K562 (cell line): Measurements from ENCODE around the gene PHF12. TPM values are rescaled to one million over a fixed set of nuclear protein-coding genes. Genes with fewer than 3 reads are reported as not detected.
A peak's percentile ranks its signal among the peaks of the same experiment; 100 is the strongest.

ENCODE experiments used
- ATAC-seq: fragments of 200-7000 bp; cut with Tn5 transposase; 3 replicates; pipeline ENCODE4 v1.9.1; 2020; ENCODE audit warnings: moderate library complexity
- BruUV-seq: library from RNA; stranded (reverse); fragments of 400-500 nt; replicated peaks from 2 replicates; lab custom pipeline; 2021; lab: Mats Ljungman, UMichigan
- CTCF ChIA-PET: fragments of 300-600 bp; formaldehyde crosslinking; extraction: SDS; loops from one replicate; lab custom pipeline; 2021; ENCODE audit warnings: low intra/inter-chr PET ratio; lab: Yijun Ruan, JAX
- POLR2A ChIA-PET: fragments of 300-600, 350-650 bp; sonication (Branson Sonifier 250); formaldehyde crosslinking; extraction: SDS; loops from one replicate; lab custom pipeline; 2021; ENCODE audit warnings: antibody characterized with exemption, inconsistent platforms; lab: Yijun Ruan, JAX
- DNase-seq, 4 experiments: peaks; one replicate each; pipeline versions ENCODE4 v3.0.0 to v3.0.0-alpha.2; 2011 to 2018; ENCODE audit warnings: low spot score in 3 of 4, mixed read lengths in 3 of 4; ENCODE audit errors: extremely low read depth in 1 of 4
- FAIRE-seq: peaks from 2 replicates; lab custom pipeline; 2011; peaks lifted over from hg19 to GRCh38; lab: Jason Lieb, UNC
- H2AFZ ChIP-seq: 2 replicates; pipeline ENCODE4 v1.6.0; 2011; ENCODE audit warnings: low read depth, low read length, control low read depth, inconsistent platforms
- H3K27ac ChIP-seq: fragments of 200-600 bp; 3 replicates; pipeline ENCODE4 v1.8.0; 2011; ENCODE audit warnings: low read depth, mild to moderate bottlenecking, control low read depth, inconsistent platforms, low read length, moderate library complexity, mixed read lengths; ENCODE audit errors: extremely low read depth
- H3K27me3 ChIP-seq, 2 experiments: fragments of 300-600 bp in 1 of 2; 2 replicates in 1 of 2; 3 replicates in 1 of 2; pipeline versions ENCODE4 v1.6.0 to v1.8.0; 2011; ENCODE audit warnings: inconsistent platforms in 2 of 2, low read length in 2 of 2, mild to moderate bottlenecking in 1 of 2, mixed read lengths in 1 of 2, moderate library complexity in 1 of 2; ENCODE audit not compliant: control insufficient read depth in 2 of 2, insufficient read depth in 2 of 2
- H3K36me3 ChIP-seq: fragments of 300-600 bp; 3 replicates; pipeline ENCODE4 v1.8.0; 2011; ENCODE audit warnings: mild to moderate bottlenecking, low read length, inconsistent platforms; ENCODE audit not compliant: control insufficient read depth, insufficient read depth
- H3K4me1 ChIP-seq, 2 experiments: fragments of 200-600 bp in 1 of 2; replicated peaks in 1 of 2; 2 replicates in 1 of 2; 3 replicates in 1 of 2; pipeline versions ENCODE4 v1.5.1 to v1.8.0; 2011; ENCODE audit warnings: inconsistent platforms in 2 of 2, low read length in 2 of 2, mild to moderate bottlenecking in 1 of 2, mixed read lengths in 1 of 2, moderate library complexity in 1 of 2; ENCODE audit not compliant: control insufficient read depth in 2 of 2, insufficient read depth in 2 of 2
- H3K4me2 ChIP-seq: 2 replicates; pipeline ENCODE4 v1.6.1; 2011; ENCODE audit warnings: low read length, control low read depth, inconsistent platforms, mixed read lengths; ENCODE audit not compliant: insufficient read depth
- H3K4me3 ChIP-seq: fragments of 200-600 bp; sonication (generic), shearing (Covaris generic); 2 replicates; pipeline ENCODE4 v1.5.1; 2016; ENCODE audit warnings: control low read depth, inconsistent platforms
- H3K79me2 ChIP-seq: fragments of 200-600 bp; 3 replicates; pipeline ENCODE4 v1.8.0; 2011; ENCODE audit warnings: low read length, inconsistent platforms; ENCODE audit not compliant: control insufficient read depth, insufficient read depth
- H3K9ac ChIP-seq, 2 experiments: 2 replicates each; pipeline versions ENCODE4 v1.6.0 to v1.6.1; 2011; ENCODE audit warnings: low read depth in 2 of 2, low read length in 2 of 2, control low read depth in 1 of 2, inconsistent platforms in 1 of 2, mild to moderate bottlenecking in 1 of 2, mixed read lengths in 1 of 2; ENCODE audit not compliant: insufficient read depth in 1 of 2
- H3K9me1 ChIP-seq: one replicate; pipeline ENCODE4 v1.6.0; 2011; ENCODE audit warnings: inconsistent platforms, mild to moderate bottlenecking, low read length, moderate library complexity; ENCODE audit not compliant: control insufficient read depth, insufficient read depth
- H3K9me3 ChIP-seq: replicated peaks from 2 replicates; pipeline ENCODE4 v1.5.1; 2011; ENCODE audit warnings: low read depth, low read length, inconsistent platforms; ENCODE audit not compliant: control insufficient read depth, insufficient read depth
- H4K20me1 ChIP-seq: replicated peaks from 2 replicates; pipeline ENCODE4 v1.6.1; 2011; ENCODE audit warnings: low read length, inconsistent platforms, mixed read lengths; ENCODE audit not compliant: control insufficient read depth, insufficient read depth
- CBFA2T3 ChIP-seq: fragments of 450-650 bp; IDR thresholded peaks from 2 replicates; pipeline ENCODE4 v1.6.1; 2017
- CTBP1 ChIP-seq: fragments of 450-650 bp; IDR thresholded peaks from 2 replicates; pipeline ENCODE4 v1.6.1; 2016; ENCODE audit warnings: borderline replicate concordance
- DACH1 ChIP-seq: fragments of 450-650 bp; IDR thresholded peaks from 2 replicates; pipeline ENCODE4 v1.6.1; 2018; ENCODE audit not compliant: partially characterized antibody
- EP400 ChIP-seq: fragments of 450-650 bp; IDR thresholded peaks from 2 replicates; pipeline ENCODE4 v1.6.1; 2017; ENCODE audit warnings: antibody characterized with exemption, mild to moderate bottlenecking, moderate library complexity
- HCFC1 ChIP-seq: IDR thresholded peaks from 2 replicates; pipeline ENCODE4 v1.6.1; 2012; ENCODE audit warnings: low read depth, low read length, improper control_type of control experiment
- LEF1 ChIP-seq: fragments of 450-650 bp; IDR thresholded peaks from 2 replicates; pipeline ENCODE4 v1.6.1; 2016; ENCODE audit warnings: mild to moderate bottlenecking
- MAZ ChIP-seq, 2 experiments: fragments of 450-650 bp in 1 of 2; sonication (generic) in 1 of 2; formaldehyde crosslinking; IDR thresholded peaks in 1 of 2; conservative IDR thresholded peaks in 1 of 2; 2 replicates each; pipeline versions ENCODE4 v1.4.0 to v1.5.0; 2020; ENCODE audit warnings: mild to moderate bottlenecking in 1 of 2, missing genetic modification reagents in 1 of 2
- MCM2 ChIP-seq: fragments of 450-650 bp; IDR thresholded peaks from 2 replicates; pipeline ENCODE4 v1.6.1; 2017; ENCODE audit warnings: low read depth, mild to moderate bottlenecking
- MNT ChIP-seq, 2 experiments: fragments of 450-650 bp; conservative IDR thresholded peaks; 2 replicates each; pipeline ENCODE4 v1.6.1; 2017; ENCODE audit warnings: mild to moderate bottlenecking in 2 of 2, moderate library complexity in 2 of 2
- MYNN ChIP-seq, 2 experiments: sonication (generic); formaldehyde crosslinking in 1 of 2; IDR thresholded peaks; 2 replicates each; pipeline versions ENCODE4 v1.5.0 to v1.6.1; 2016 to 2020; ENCODE audit warnings: antibody characterized with exemption in 1 of 2, missing genetic modification reagents in 1 of 2
- SMARCA4 ChIP-seq: fragments of 450-650 bp; IDR thresholded peaks from 2 replicates; pipeline ENCODE4 v1.6.1; 2016
- SNIP1 ChIP-seq: fragments of 450-650 bp; IDR thresholded peaks from 2 replicates; pipeline ENCODE4 v1.7.1; 2017; ENCODE audit warnings: low read depth, mild to moderate bottlenecking
- SP1 ChIP-seq: sonication (generic); formaldehyde crosslinking; IDR thresholded peaks from 2 replicates; pipeline ENCODE4 v1.8.1; 2022; ENCODE audit warnings: mild to moderate bottlenecking, missing genetic modification reagents
- SRF ChIP-seq, 2 experiments: fragments of 250-450, 450-650 bp in 1 of 2; sonication (Bioruptor Pico) in 1 of 2; sonication (generic) in 1 of 2; formaldehyde crosslinking; IDR thresholded peaks; 2 replicates each; pipeline versions ENCODE4 v1.5.0 to v1.5.1; 2020 to 2022; ENCODE audit warnings: mild to moderate bottlenecking in 1 of 2, missing genetic modification reagents in 1 of 2
- TFAM ChIP-seq: fragments of 250-450 bp; sonication (Bioruptor Pico); conservative IDR thresholded peaks from 2 replicates; pipeline ENCODE4 v1.5.0; 2021; ENCODE audit warnings: mild to moderate bottlenecking, moderate library complexity
- TRIM24 ChIP-seq, 2 experiments: fragments of 450-650 bp; IDR thresholded peaks; 2 replicates each; pipeline ENCODE4 v1.6.1; 2016
- VEZF1 ChIP-seq: fragments of 200-800 bp; sonication (Bioruptor generic); IDR thresholded peaks from 2 replicates; pipeline ENCODE4 v1.6.1; 2017; ENCODE audit warnings: missing genetic modification characterization, missing compliant biosample characterization
- ZEB2 ChIP-seq: fragments of 450-650 bp; IDR thresholded peaks from 2 replicates; pipeline ENCODE4 v1.6.1; 2016
- ZNF347 ChIP-seq: fragments of 450-650 bp; formaldehyde crosslinking; IDR thresholded peaks from 2 replicates; pipeline ENCODE4 v1.4.0; 2020; ENCODE audit warnings: low read depth, mild to moderate bottlenecking, moderate library complexity
- ZNF589 ChIP-seq: fragments of 200-800 bp; sonication (Bioruptor generic); IDR thresholded peaks from 2 replicates; pipeline ENCODE4 v1.6.1; 2016; ENCODE audit warnings: low read depth, missing genetic modification characterization, missing compliant biosample characterization
- ZSCAN32 ChIP-seq: fragments of 450-650 bp; formaldehyde crosslinking; IDR thresholded peaks from 2 replicates; pipeline ENCODE4 v1.4.0; 2020; ENCODE audit warnings: mild to moderate bottlenecking, moderate library complexity
- WGBS: fragments of 100-300 bp; shearing (Covaris generic); methylation state at CpG from one replicate; pipeline ENCODE4 v1.1.6; 2016; ENCODE audit warnings: low coverage, mixed read lengths; ENCODE audit not compliant: insufficient coverage; ENCODE audit errors: missing lambda C conversion rate; 5-methylcytosine and 5-hydroxymethylcytosine counted together
- in situ Hi-C: fragments of 300-500 bp; cut with MboI; formaldehyde crosslinking; loops from 4 replicates; pipeline ENCODE4 v1.15.0; 2018; ENCODE audit warnings: inconsistent platforms, mixed read lengths
- intact Hi-C: fragments of 100-400 bp; cut with micrococcal nuclease; formaldehyde crosslinking; loops from 2 replicates; pipeline ENCODE4 v1.14.2; 2022
- polyA plus RNA-seq, 8 experiments: library from polyadenylated mRNA; depleted of rRNA in 4 of 8; stranded (reverse) in 5 of 8; unstranded in 3 of 8; fragments of >200 nt; fragmentation: Nextera tagmentation in 2 of 8; fragmentation: Illumina TruSeq in 1 of 8; extraction: Ambion mirVana in 2 of 8; extraction: Trizol in 1 of 8; gene quantifications; 2 replicates each; pipeline versions ENCODE4 v1.2.1 to v1.2.3, GENCODE V29; 2011 to 2014; ENCODE audit warnings: inconsistent platforms in 1 of 8, missing spikeins in 1 of 8
- total RNA-seq, 7 experiments: library from RNA; depleted of rRNA in 6 of 7; stranded (reverse); fragments of >200 nt in 6 of 7; fragmentation: Illumina TruSeq in 2 of 7; extraction: Trizol in 2 of 7; gene quantifications; 2 replicates each; pipeline versions ENCODE4 v1.2.1 to v1.2.3, GENCODE V29; 2011 to 2021; ENCODE audit warnings: low replicate concordance in 1 of 7

PHF12 gene
- total and polyA plus RNA-seq, 9 of the 15 experiments (the other 6 are each of a cell fraction or from before 2014, with no cell fraction given): 0.82 to 31.3 (median 13.5) TPM

GRCh38 chr17:28912281-28912937, 38.9 kb downstream of the PHF12 start:
- peak; percentile 91 to 98 (median 94) for DNase-seq
- Histone ChIP-seq H2AFZ (no peak overlapping the region), H3K36me3 (peaks cover 95% of the 10 kb centered on the region), H3K4me2 (no peak overlapping the region), H3K9ac (peak overlapping the region in 1 of 2 experiments; percentile 72; a peak in 2 of 4 replicates), H3K4me1 (peaks cover 31 to 36% of the 10 kb centered on the region in 2 experiments), H3K4me3 (no peak overlapping the region), H3K79me2 (peaks cover 5% of the 10 kb centered on the region; the same call in 1 of the 3 replicates), H3K9me1 (peaks cover 5% of the 10 kb centered on the region), H3K27ac (peak overlapping the region; percentile 19; the same call in 2 of the 3 replicates), H4K20me1 (peaks cover 6% of the 10 kb centered on the region), H3K9me3 (peaks cover 4% of the 10 kb centered on the region; the same call in 1 of the 2 replicates), H3K27me3 (no peaks in the 10 kb centered on the region)
- BruUV-seq: no TSS peak
- 42% methylated on average over 20 of the region's 20 CpGs for WGBS
- in situ Hi-C loops (no loop called here), intact Hi-C loops (no loop called here)
- FAIRE-seq: peak; percentile 94
- ChIA-PET POLR2A (interaction anchor here (0.5 to 2.0 kb wide), 15 partner anchors 13 to 787 kb away, joined by 3 to 15 read pairs (median 4); partner anchors contain the start of genes BLTP2, FLOT2 and RPL23A), CTCF (interaction anchor here (0.6 to 1.2 kb wide), 3 partner anchors 41 to 297 kb away, joined by 3 to 6 read pairs (median 3); no protein-coding TSS in a partner anchor)
- peak; percentile 89 for ATAC-seq
- TF ChIP-seq MNT (conservative IDR thresholded peaks at IDR 0.05): peak; percentile 53 to 76
- TF ChIP-seq CBFA2T3: peak; percentile 87
- TF ChIP-seq MAZ (CRISPR knock-in tag; conservative IDR thresholded peaks at IDR 0.05 in 1 of 2, IDR thresholded peaks at IDR 0.05 in 1 of 2): peak; percentile 37 to 60; a peak in 2 of 4 replicates
- peak; percentile 80; the same call in 1 of the 2 replicates for TF ChIP-seq CTBP1
- peak; percentile 80 for TF ChIP-seq MYNN (IDR thresholded peaks at IDR 0.05)
- TF ChIP-seq MYNN (CRISPR knock-in tag; IDR thresholded peaks at IDR 0.05): no peak
- no peak for TF ChIP-seq TFAM (CRISPR knock-in tag)
- no peak for TF ChIP-seq ZNF589 (CRISPR knock-in tag)
- no peak for TF ChIP-seq ZNF347 (CRISPR knock-in tag)
- TF ChIP-seq VEZF1 (CRISPR knock-in tag): peak; percentile 90
- TF ChIP-seq SP1 (CRISPR knock-in tag): peak; percentile 72; the same call in 1 of the 2 replicates
- peak; percentile 50 to 56; a peak in 2 of 4 replicates for TF ChIP-seq TRIM24 (IDR thresholded peaks at IDR 0.05)
- 0 out of 2 replicates have a peak, but pooled peaks have one; percentile 29 for TF ChIP-seq EP400
- TF ChIP-seq ZSCAN32 (CRISPR knock-in tag): no peak
- 0 out of 2 replicates have a peak, but pooled peaks have one; percentile 39 for TF ChIP-seq LEF1
- no peak for TF ChIP-seq SRF (CRISPR knock-in tag; IDR thresholded peaks at IDR 0.05)
- no peak for TF ChIP-seq DACH1
- no peak for TF ChIP-seq MCM2
- no peak for TF ChIP-seq ZEB2
- no peak for TF ChIP-seq SNIP1
- peak; percentile 94 for TF ChIP-seq SMARCA4
- TF ChIP-seq HCFC1: peak; percentile 44; the same call in 1 of the 2 replicates
